ENCODE results near the gene TPSD1. TPM values are rescaled to one million over a fixed set of nuclear protein-coding genes. Genes with fewer than 3 reads are reported as not detected.
"Not testable (repeated sequence)": the region's sequence is repeated elsewhere in the genome, so short reads cannot be mapped to it uniquely, and the experiment has no call there.

The TPSD1 gene
- total RNA-seq, 1 experiment from 2014 or later = not detected

- DNase-seq (ENCODE audit: low read depth) = no peak
These were observed 7.0 kb downstream of the TPSD1 start for GRCh38 chr16:1262846-1263221.

DNA sequence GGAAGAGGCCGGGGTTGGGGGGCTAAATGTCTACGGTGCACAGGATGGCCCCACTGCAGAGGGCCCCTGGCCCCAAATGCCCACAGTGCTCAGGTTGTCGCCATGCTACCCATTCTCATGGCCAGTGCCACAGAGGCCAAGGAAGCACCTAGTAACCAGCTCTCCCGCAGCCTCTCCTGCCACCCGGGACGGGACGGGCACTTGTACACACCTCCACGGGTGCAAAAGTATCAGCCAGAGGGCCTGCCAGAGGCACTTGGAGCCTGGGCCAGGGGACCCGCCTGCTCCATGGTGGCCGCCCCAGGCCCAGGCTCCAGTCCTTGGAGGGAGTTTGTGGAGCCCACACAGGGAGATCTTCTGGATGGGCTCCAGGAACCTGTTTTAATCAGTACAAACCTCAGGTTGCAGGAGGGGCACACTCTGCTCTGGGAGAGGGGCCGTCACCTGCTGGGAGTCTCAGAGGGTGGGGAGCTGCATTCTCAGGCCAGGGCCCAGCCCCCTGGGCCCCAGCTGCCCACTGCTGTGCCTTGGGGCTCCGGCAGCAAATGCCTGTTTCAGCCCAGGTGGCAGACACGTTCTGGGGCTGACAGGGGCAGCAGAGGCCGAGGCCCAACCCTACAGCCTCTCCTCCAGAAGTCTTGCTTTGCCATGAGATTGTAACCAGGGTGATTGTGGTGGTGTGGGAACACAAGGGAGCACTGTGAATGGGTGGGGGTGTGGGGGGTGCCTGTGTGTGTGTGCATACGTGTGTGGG is 7.9 kb downstream of the TPSD1 start:
- no peak for DNase-seq (ENCODE audit: low read depth)

DNA sequence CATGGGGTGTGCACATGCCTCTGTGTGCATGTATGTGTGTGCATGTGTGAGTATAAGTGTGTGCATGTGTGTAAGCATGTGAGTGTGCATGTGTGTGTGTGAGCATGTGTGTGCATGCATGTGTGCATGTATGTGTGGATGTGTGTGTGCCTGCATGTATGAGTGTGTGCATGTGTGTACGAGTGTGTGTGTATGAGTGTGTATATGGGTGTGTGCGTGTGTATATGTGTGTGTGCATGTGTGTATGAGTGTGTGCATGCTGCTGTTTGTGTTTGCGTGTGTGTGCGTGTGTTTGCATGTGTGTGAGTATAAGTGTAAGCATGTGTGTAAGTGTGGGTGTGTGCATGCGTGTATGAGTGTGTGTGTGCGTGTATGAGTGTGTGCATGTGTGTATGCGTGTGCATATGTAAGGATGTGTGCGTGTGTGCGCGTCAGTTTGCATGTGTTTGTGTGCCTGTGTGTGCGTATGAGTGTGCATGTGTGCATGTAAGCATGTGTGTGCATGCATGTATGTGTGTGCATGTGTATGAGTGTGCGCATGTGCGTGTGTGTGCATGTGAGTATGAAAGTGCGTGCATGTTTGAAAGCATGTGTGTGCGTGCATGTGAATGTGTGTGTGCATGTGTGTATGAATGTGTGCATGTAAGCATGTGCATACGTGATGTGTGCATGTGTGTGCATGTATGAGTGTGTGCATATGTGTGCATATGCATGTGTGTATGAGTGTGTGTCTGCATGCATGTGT is 8.6 kb downstream of the TPSD1 start:
- no peak for DNase-seq (ENCODE audit: low read depth)

GRCh38 chr16:1265090-1265630 is 9.3 kb downstream of the TPSD1 start:
- no peak for DNase-seq (ENCODE audit: low read depth)

- no peak for DNase-seq (ENCODE audit: low read depth)
These were observed 10.0 kb downstream of the TPSD1 start for GRCh38 chr16:1265826-1266225.

DNA sequence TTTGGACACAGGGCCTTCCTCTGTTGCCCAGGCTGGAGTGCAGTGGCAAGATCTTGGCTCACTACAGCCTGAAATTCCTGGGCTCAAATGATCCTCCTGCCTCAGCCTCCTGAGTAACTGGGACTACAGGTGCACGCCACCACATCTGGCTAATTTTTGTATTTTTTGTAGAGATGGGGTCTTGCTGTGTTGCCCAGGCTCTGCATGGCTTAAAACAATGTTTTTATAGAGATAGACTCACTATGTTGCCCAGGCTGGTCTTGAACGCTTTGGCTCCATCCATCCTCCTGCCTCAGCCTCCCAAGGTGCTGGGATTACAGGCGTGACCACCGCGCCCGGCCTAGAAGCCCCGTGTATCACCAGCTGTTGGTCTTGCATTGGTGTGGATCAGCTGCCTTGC is 13.5 kb downstream of the TPSD1 start:
- DNase-seq (ENCODE audit: low read depth) = not testable (repeated sequence)

GRCh38 chr16:1271380-1271723 is 15.5 kb downstream of the TPSD1 start:
- DNase-seq (ENCODE audit: low read depth) = no peak

DNA sequence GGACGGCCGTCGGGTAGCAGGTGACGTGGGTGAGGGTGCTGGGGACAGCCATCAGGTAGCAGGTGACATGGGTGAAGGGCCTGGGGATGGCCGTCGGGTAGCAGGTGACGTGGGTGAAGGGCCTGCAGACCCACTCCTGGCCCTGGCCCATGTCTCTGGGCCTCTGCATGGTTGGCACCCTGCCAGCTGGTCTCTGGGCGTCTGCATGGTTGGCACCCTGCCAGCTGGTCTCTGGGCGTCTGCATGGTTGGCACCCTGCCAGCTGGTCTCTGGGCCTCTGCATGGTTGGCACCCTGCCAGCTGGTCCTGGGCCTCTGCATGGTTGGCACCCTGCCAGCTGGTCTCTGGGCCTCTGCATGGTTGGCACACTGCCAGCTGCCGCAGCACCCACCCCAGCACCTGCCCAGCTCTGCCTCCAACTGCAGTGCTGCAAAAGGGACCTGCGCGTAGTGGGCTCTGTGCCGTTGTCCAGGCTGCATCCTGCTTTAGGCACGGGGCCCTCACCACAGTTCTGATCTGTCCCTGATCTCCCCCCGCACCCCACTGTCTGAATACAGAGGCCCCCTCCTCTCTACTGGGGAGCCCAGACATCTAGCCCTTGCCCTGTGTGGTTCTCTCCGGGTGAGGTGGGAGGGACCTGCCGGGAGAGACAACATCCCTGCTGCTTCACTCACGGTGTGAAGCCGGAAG is 16.0 kb downstream of the TPSD1 start:
- DNase-seq (ENCODE audit: low read depth) = peak; percentile 35

DNA sequence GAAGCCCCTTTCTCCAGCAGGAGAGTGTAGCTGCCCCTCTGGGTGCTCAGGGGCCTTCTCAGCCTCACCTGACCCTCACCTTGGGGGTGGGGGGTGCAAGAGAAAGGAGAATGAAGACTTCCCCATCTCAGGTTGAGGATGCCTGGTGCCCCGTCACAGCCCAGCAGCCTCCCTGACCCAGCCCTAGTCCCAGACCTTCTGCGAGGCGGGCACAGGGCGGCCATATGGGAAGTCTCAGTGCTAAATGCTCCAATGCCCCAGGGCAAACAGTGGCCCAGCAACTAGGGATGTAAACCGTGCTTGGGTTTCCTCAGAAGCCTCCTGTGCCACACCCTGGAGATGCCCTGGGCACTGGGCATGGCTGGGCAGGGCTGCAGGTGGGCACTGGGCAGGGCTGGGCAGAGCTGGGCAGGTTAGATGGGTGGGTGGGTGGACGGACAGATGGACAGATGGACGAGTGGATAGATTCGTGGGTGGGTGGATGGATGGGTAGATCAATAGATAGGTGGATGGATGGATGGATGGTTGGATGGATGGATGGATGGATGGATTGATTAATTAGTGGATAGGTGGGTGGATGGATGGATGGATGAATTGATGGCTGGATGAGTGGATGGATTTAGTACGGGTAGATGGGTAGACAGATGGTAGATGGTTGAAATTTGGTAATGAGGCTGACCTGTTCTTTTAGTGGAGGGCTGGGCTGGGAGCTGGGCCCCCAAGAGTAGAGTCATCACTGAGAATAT is 16.8 kb downstream of the TPSD1 start:
- no peak for DNase-seq (ENCODE audit: low read depth)

GRCh38 chr16:1273816-1274215 is 17.9 kb downstream of the TPSD1 start:
- DNase-seq (ENCODE audit: low read depth) = no peak

GRCh38 chr16:1274767-1275166 is 18.9 kb downstream of the TPSD1 start:
- DNase-seq (ENCODE audit: low read depth) = no peak

DNA sequence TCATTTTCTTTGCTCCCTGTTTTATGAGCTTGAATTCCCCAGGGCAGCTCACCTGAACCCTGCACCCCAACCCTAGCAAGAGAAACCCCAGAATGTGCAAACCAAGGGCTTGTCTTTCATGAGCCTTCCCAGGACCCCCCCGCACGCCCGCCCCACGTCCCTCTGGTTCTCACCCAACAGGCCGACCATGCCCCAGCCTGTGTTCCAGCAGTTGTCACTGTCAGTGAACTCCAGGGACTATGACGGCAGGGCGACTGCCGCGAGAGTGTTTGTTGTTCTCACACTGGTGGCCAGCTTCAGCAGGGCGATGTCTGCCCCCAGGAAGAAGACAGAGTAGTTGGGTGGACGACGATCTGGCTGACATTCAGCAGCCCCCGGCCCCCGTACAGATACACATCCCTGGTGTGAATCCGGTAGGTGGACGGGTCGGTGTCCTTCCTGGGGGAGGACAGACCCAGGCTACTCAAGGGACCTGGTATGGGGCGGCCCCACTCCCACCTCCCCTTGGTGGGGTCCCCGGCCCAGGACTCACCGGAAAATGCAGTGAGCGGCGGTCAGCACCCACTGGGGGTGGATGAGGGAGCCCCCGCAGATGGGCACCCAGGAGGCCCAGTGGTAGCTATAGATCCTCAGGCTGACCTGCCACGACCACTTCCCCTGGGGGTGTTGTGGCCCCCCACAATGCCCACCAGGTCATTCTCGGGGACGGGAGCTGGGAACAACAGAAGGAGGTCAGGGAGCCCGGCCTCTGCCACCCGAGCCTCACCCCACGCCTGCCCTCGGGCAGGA is 20.1 kb downstream of the TPSD1 start:
- no peak for DNase-seq (ENCODE audit: low read depth)

DNA sequence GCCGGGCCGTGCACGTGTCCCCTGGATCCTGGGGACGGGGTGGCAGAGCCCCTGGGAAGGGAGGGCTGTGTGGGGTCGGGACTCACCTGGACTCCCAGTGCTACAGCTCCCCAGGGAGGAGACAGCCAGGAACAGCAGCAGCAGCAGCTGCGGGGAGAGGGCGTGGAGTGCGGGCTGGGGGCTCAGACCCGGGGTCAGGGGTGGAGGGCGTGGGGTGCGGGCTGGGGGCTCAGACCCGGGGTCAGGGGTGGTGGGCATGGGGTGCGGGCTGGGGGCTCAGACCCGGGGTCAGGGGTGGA is 20.7 kb downstream of the TPSD1 start:
- DNase-seq (ENCODE audit: low read depth) = no peak

GRCh38 chr16:1277151-1277598 is 21.3 kb downstream of the TPSD1 start:
- DNase-seq (ENCODE audit: low read depth) = no peak

GRCh38 chr16:1277617-1278282 is 21.9 kb downstream of the TPSD1 start:
- DNase-seq (ENCODE audit: low read depth) = no peak

DNA sequence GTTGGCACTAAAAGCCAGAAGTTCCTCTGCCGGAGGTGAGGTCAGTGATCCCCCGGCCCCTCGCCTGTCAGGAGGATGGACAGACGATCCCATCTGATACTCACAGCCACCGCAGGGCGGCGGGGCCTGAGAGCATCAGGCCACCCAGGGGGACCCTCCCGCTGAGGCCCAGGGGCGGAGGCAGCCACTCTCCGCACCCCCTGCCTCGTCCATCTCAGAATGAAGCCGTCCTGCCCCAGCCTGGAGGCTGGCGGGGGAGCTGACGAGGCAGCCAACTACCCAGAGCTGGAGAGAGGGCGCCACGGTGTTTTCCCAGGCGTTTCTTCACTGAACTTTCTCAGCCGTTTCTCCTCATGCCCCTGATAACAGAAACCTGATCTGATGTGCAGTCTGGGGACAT is 22.6 kb downstream of the TPSD1 start:
- no peak for DNase-seq (ENCODE audit: low read depth)

DNA sequence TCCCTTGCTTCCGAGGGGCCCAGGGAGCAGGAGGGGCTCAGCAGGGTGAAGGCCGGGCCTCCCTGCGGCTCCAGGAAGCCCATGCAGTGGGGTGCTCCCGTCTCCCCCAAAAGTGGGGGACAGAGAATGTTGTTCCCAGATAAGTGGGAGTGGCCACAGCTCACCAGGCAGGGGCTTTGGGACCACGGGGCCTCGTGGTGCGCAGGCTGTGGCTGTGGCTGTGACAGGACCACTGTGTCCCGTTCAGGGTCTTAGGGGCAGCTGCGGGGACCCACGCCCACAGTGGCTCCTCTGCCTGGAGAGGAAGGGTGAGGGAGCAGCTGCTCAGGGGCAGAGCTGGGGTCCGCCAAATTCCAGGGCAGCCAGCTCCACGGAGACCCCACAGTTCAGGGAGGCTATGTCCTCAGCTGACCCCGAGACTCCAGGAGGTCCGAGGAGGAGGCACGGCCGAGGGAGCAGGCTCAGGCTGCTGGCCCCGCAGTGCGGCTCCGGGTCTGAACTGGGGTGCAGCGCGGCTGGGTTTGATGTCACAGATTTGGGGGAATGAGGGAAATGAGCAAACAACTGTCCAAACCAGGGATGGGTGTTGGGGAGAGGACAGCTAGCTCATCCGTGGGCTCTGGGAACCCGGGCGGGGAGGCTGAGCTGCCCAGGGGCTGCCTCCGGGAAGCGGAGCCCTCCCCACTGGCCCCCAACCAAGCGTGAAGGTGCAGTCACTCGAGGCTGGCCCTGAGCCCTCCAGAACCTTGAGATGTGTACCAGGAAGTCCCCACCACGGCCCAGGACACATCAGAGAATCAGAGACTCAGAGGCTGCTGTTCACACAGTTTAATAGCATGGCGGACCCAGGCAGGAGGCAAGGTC is 23.4 kb downstream of the TPSD1 start:
- DNase-seq (ENCODE audit: low read depth) = no peak

- DNase-seq (ENCODE audit: low read depth) = no peak
These were observed 24.2 kb downstream of the TPSD1 start for GRCh38 chr16:1279945-1280589.

GRCh38 chr16:1280783-1281182 is 24.9 kb downstream of the TPSD1 start:
- no peak for DNase-seq (ENCODE audit: low read depth)
